Astrocyte (in vitro differentiated cells and primary cell): ENCODE results near the gene B4GALNT1.

Experiments
- EZH2 ChIP-seq: IDR thresholded peaks from 2 replicates; pipeline ENCODE4 v1.6.1; 2012; ENCODE audit warnings: mild to moderate bottlenecking, low read length, inconsistent platforms; ENCODE audit not compliant: insufficient read depth
- TF ChIP-seq, protein P1 (sequence below): IDR thresholded peaks from 2 replicates; pipeline ENCODE4 v1.5.1; 2011; ENCODE audit warnings: low read depth, mild to moderate bottlenecking, inconsistent platforms, low read length, moderate library complexity; ENCODE audit not compliant: insufficient read depth

DNA sequence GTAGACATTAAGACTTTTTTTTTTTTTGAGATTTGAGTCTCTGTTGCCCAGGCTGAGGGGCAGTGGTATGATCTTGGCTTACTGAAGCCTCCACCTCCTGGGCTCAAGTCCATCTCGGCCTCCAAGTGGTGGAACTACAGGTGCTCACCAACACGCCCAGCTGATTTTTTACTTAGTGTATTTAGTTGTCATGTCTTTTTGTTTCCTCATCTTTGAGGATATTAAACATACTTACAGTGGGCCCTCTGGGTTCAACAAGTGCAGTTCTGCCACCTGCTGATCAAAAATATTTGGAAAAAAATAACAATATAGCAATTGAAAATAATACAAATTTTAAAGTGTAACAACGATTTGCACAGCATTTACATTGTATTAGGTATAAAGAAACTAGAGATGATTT lies 4.4 kb upstream of the B4GALNT1 start:
- TF ChIP-seq, protein P1, sequence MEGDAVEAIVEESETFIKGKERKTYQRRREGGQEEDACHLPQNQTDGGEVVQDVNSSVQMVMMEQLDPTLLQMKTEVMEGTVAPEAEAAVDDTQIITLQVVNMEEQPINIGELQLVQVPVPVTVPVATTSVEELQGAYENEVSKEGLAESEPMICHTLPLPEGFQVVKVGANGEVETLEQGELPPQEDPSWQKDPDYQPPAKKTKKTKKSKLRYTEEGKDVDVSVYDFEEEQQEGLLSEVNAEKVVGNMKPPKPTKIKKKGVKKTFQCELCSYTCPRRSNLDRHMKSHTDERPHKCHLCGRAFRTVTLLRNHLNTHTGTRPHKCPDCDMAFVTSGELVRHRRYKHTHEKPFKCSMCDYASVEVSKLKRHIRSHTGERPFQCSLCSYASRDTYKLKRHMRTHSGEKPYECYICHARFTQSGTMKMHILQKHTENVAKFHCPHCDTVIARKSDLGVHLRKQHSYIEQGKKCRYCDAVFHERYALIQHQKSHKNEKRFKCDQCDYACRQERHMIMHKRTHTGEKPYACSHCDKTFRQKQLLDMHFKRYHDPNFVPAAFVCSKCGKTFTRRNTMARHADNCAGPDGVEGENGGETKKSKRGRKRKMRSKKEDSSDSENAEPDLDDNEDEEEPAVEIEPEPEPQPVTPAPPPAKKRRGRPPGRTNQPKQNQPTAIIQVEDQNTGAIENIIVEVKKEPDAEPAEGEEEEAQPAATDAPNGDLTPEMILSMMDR = no peak
- TF ChIP-seq EZH2 = no peak
